PC-3 (cell line): ENCODE data around the gene RRAS.

Experiments used
- CTCF ChIP-seq: fragments of 300-600 bp; sonication (generic); conservative IDR thresholded peaks from 2 replicates; pipeline ENCODE4 v1.5.1; 2017; ENCODE audit warnings: antibody characterized with exemption, low read depth, mild to moderate bottlenecking, low read length
- EZH2 ChIP-seq: fragments of 300-600 bp; sonication (generic); IDR thresholded peaks from one replicate; pipeline ENCODE4 v1.6.1; 2017; ENCODE audit warnings: antibody characterized with exemption, mild to moderate bottlenecking, low read length; ENCODE audit not compliant: unreplicated experiment

- no peak for TF ChIP-seq EZH2
- TF ChIP-seq CTCF: no peak
These were observed 1.9 kb downstream of the RRAS start for GRCh38 chr19:49637821-49638738.
